ENCODE results near the gene IL31RA.
"Not testable (repeated sequence)": the region's sequence is repeated elsewhere in the genome, so short reads cannot be mapped to it uniquely, and the experiment has no call there.

IL31RA gene

DNA sequence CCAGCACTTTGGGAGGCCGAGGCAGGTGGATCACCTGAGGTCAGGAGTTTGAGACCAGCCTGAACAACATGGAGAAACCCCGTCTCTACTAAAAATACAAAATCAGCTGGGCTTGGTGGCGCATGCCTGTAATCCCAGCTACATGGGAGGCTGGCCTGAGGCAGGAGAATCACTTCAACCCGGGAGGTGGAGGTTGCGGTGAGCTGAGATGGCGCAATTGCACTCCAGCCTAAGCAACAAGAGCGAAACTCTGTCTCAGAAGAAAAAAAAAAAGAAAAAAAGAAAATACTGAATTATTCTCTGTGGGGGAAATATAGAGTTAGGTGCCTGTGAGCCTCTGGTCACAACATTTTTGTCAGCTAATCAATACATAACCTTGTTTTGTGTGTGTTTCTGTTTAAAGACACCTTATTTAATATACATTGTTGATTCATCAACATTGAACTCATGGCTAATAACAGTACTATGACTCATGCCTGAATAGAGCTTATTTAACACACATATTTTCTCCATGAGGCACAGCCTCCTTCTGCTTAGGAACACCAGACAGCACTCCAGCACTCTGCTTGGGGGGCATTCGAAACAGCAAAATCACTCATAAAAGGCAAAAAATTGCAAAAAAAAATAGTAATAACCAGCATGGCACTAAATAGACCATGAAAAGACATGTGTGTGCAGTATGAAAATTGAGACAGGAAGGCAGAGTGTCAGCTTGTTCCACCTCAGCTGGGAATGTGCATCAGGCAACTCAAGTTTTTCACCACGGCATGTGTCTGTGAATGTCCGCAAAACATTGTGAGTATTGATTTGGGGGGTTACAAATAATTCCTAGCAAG lies at the start of gene IL31RA:
TSS of gene IL31RA (plus strand) at position 519 of the 836 bp plus-strand sequence. CDS start at position 733, 214 bp downstream.
- no peak for DNase-seq

GRCh38 chr5:55808814-55809213 lies 42.3 kb upstream of the IL31RA start:
- not testable (repeated sequence) for DNase-seq

DNA sequence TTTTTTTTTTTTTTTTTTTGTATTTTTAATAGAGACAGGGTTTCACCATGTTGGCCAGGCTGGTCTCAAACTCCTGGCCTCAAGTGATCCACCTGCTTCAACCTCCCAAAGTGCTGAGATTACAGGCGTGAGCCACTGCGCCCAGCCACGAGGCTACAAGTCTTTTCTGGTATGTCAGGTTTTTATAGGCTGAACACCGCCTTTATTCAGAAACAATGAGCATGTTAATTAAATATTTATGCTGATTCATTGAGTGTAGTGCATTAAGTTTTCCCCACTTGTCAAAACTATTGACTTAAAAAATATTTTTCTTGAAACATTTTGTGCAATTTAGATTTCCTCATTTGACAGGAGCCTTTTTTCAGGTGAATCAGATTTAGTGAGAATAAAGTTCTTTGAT lies 35.2 kb upstream of the IL31RA start:
- DNase-seq: not testable (repeated sequence)

DNA sequence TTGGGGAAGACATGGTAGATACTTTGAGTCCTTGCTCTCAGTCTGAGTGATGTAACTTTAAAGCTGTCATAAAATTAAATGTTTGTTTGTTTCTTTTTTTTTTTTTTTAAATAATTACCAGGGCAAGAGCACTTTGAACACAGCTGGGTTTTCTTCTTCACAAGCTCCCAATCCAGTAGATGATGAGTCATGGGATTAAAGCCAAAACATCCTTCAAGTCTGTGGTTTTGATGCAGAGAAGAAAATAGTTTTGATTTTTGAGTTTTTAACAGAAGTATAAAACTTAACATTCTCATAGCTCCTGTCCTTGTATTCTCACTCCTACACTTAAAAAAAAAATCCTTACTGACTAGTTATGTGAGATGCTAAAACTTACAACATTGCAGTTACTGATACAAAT lies 34.8 kb upstream of the IL31RA start:
- DNase-seq: no peak

GRCh38 chr5:55817030-55817429 lies 34.1 kb upstream of the IL31RA start:
- DNase-seq: no peak

DNA sequence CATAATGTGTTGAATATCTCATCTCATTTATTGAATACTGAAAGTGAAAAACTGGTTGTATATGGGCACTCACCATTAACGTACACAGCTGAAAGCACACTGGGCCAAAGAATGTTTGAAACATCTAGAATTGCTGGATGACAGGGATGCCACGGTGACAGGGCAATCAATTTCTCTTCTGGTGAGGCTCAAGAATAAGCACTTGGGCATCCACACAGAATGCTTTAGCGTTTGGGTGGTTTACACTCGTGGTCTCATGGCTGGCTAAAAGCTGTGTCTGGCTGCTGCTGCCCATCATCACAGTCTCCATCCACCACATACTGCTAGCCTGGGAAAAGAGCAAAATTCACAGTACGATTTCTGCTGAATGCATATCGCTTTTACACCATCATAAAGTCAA lies 30.7 kb upstream of the IL31RA start:
- no peak for DNase-seq

GRCh38 chr5:55821731-55822512 lies 29.2 kb upstream of the IL31RA start:
- DNase-seq: no peak

DNA sequence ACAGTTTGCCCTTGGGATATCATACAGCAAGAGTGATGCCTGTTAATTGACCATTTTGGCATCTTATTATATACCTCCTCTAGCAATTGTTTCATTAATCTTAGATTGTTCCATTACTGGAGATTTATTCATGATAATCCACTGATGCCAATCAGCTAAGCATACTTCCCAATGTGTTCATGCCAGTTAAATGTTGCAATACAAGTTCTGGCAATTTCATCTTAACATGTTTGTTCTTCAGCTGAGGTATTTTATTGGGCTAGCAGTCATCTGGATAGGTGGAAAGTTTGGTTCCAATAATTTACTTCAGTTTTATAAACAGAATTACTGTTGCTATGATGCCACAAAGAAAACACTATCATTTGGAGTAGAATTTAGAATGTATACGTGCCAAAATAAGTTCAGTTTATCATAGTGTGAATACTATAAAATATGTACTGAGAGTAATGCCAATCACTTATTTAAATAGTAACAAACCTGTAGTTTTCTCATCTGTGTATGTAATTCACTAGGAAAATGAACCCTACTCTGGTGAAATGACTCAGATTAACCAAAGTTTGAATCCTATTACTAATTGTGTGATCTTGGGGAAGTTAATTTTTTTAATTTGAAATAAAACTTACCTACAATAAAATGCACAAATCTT lies 27.9 kb upstream of the IL31RA start:
- DNase-seq: no peak

GRCh38 chr5:55829956-55830355 lies 21.2 kb upstream of the IL31RA start:
- no peak for DNase-seq

- no peak for DNase-seq
Measured at GRCh38 chr5:55832446-55832845, 18.7 kb upstream of the IL31RA start.

DNA sequence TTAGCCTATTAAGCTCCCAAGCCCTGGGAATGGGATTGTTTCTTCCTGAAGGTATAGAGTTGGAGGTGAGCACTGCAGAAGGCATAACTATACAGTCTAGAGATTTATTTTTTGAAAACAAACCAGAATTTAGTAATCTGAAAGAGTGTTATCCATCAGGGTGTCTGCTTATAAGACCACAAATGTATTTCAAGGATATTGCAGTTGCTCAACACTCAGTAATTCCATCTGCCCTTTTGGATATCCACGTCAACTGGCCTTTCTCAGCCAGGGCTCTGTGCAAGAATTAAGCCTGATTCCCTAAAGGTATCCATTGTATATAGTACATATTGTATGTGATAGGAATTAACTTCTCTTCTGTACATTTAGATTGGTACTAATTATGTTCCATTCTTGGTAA lies 15.0 kb upstream of the IL31RA start:
- no peak for DNase-seq

DNA sequence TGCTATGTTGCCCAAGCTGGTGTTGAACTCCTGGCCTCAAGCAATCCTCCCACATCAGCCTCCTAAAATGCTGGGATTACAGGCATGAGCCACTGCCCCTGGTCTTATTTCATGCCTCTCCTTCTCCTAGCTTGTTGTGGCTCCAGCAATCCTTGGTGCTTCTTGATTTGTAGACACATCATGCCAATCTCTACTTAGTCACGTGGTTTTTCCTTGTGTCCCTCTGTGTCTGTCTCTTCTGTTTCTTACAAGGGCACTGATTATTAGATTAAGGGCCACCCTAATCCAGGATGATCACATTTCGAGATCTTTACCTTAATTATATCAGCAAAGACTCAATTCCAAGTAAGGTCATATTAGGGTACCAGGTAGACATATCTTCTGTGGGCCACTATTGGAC lies 9.2 kb upstream of the IL31RA start:
- no peak for DNase-seq

GRCh38 chr5:55847837-55848236 lies 3.3 kb upstream of the IL31RA start:
- no peak for DNase-seq

DNA sequence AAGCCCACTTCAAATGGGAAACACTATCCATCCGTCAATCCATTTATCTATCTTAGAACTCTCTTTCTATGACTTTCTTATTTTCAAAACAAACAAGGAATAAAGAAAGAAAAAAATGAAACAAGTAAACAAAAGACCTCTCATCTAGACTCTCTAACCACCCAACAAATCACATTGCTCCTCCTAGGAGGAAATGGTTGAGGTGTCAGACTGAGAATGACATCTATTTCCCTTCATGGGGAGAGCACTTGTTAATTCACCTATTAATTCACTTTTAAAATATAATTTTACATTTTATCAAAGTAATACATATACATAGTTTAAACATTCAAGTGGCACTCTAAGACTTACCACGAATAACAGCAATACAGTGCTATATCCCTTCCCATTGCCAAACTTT lies 2.4 kb upstream of the IL31RA start:
- DNase-seq: no peak

DNA sequence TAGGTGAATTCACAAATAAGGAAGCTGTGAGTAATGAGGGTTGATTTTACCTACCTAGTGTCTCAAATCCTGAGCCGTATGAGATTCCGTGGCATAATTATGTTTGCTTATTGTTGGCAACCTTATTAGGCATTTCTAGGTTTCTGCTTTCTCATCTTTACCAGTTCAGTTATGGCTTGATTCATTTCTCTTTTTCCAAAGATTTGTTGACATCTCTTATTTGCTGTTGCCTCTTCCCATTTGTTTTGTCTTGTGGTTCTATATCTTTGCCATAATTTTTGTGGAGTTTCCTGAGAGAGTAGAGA lies 470 bp downstream of the IL31RA start:
- no peak for DNase-seq

- no peak for DNase-seq
Measured at GRCh38 chr5:55852503-55852902, 1.3 kb downstream of the IL31RA start.

DNA sequence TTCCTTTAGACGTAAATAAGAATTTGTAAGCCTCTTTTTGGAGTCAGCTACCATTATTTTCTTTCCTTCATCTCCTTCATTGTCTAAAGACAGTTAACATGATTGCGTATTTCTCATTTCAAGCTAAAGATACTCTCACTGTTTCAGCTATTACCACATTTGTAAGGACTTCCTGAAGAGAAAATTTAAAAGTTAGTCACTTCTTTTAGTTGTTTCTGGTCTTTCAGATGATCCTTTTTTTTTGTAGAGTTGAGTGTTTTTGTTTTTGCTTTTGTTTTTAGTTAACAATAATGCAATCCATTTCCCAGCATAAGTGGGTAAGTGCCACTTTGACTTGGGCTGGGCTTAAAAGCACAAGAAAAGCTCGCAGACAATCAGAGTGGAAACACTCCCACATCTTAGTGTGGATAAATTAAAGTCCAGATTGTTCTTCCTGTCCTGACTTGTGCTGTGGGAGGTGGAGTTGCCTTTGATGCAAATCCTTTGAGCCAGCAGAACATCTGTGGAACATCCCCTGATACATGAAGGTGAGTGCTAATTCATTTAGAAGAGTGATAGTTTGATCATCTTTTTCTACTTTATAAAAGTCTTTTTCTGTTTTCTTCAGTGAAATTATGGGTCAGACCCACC lies 2.0 kb downstream of the IL31RA start:
- no peak for DNase-seq

GRCh38 chr5:55853818-55854217 lies 2.7 kb downstream of the IL31RA start:
- DNase-seq: no peak

- DNase-seq: no peak
Measured at GRCh38 chr5:55855509-55855908, 4.4 kb downstream of the IL31RA start.

GRCh38 chr5:55856516-55857246 lies 5.5 kb downstream of the IL31RA start:
- DNase-seq: no peak

DNA sequence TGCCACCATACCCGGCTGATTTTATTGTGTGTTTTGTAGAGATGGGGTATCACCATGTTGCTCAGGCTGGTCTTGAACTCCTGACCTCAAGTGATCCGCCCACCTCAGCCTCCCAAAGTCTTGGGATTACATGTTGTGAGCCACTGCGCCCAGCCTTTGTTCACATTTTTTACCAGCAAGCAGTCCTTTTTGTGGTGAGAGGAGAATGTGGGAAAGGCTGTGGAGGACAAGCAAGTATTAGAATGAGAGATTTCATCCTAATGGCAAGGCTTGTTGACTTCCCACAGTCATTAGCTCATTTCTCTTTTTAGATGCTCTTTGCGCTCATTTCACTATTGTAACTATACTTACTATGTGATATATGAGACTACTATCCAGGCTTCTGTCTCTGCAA lies 6.1 kb downstream of the IL31RA start:
- DNase-seq: no peak

DNA sequence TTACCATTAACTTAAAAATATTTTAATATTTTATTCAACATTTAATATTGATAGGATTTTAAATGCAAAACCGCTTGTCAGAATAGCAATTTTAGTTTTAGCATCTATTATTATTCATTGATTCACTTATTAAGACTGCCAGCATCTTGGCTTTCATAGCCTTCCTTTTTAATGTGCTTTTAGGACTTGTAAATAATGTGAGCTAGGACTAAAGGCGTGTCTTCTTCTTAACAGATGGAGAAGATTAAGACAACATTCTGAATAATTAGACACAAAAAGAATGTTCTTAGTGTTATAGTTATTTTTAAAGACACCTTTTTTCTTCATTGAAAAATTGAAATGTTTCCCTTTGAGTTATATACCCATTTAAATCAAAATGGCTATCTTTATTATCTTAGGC lies 6.9 kb downstream of the IL31RA start:
- DNase-seq: no peak

- no peak for DNase-seq
Measured at GRCh38 chr5:55860288-55860687, 9.1 kb downstream of the IL31RA start.
